ENCODE data around the gene DENND2C.

DENND2C gene

GRCh38 chr1:114550336-114550735 is 119.5 kb downstream of the DENND2C start:
- DNase-seq (ENCODE audit: low spot score in 2 of 2) (no peak), ATAC-seq (no peak)
- no peaks in the 10 kb centered on the region for H3K36me3 Mint-ChIP-seq
- no peak overlapping the region for H3K4me3 Mint-ChIP-seq
- no peak overlapping the region for H3K27ac Mint-ChIP-seq
- no peaks in the 10 kb centered on the region for H3K4me1 Mint-ChIP-seq
- H3K9me3 Mint-ChIP-seq, result no peaks in the 10 kb centered on the region

GRCh38 chr1:114549137-114549536 is 120.7 kb downstream of the DENND2C start:
- no peaks in the 10 kb centered on the region for H3K4me1 Mint-ChIP-seq
- H3K4me3 Mint-ChIP-seq, result no peak overlapping the region
- ATAC-seq (no peak), DNase-seq (ENCODE audit: low spot score in 2 of 2) (no peak)
- no peaks in the 10 kb centered on the region for H3K36me3 Mint-ChIP-seq
- no peaks in the 10 kb centered on the region for H3K9me3 Mint-ChIP-seq
- H3K27ac Mint-ChIP-seq, result no peak overlapping the region

- Mint-ChIP-seq H3K4me3 (no peak overlapping the region), H3K27ac (no peak overlapping the region), H3K36me3 (no peaks in the 10 kb centered on the region), H3K9me3 (no peaks in the 10 kb centered on the region), H3K4me1 (no peaks in the 10 kb centered on the region)
- no peak for ATAC-seq
- DNase-seq (ENCODE audit: low spot score in 2 of 2), result no peak
These were observed 122.8 kb downstream of the DENND2C start for GRCh38 chr1:114547076-114547475.

- Mint-ChIP-seq H3K4me1 (no peaks in the 10 kb centered on the region), H3K4me3 (no peak overlapping the region), H3K36me3 (no peaks in the 10 kb centered on the region), H3K9me3 (no peaks in the 10 kb centered on the region), H3K27ac (no peak overlapping the region)
- ATAC-seq, result no peak
- no peak for DNase-seq (ENCODE audit: low spot score in 2 of 2)
These were observed 124.1 kb downstream of the DENND2C start for GRCh38 chr1:114545796-114546195.

- Mint-ChIP-seq H3K9me3 (no peaks in the 10 kb centered on the region), H3K4me1 (no peaks in the 10 kb centered on the region), H3K27ac (no peak overlapping the region), H3K36me3 (no peaks in the 10 kb centered on the region), H3K4me3 (no peak overlapping the region)
- ATAC-seq (no peak), DNase-seq (ENCODE audit: low spot score in 2 of 2) (no peak)
These were observed 124.5 kb downstream of the DENND2C start for GRCh38 chr1:114545315-114545714.

- DNase-seq (ENCODE audit: low spot score in 2 of 2) (no peak), ATAC-seq (no peak)
- H3K4me3 Mint-ChIP-seq, result no peak overlapping the region
- H3K9me3 Mint-ChIP-seq, result no peaks in the 10 kb centered on the region
- no peaks in the 10 kb centered on the region for H3K4me1 Mint-ChIP-seq
- H3K36me3 Mint-ChIP-seq, result no peaks in the 10 kb centered on the region
- H3K27ac Mint-ChIP-seq, result no peak overlapping the region
These were observed 129.0 kb downstream of the DENND2C start for GRCh38 chr1:114540821-114541220.

- ATAC-seq (no peak), DNase-seq (ENCODE audit: low spot score in 2 of 2) (no peak)
- no peaks in the 10 kb centered on the region for H3K4me1 Mint-ChIP-seq
- H3K9me3 Mint-ChIP-seq, result no peaks in the 10 kb centered on the region
- no peak overlapping the region for H3K4me3 Mint-ChIP-seq
- no peaks in the 10 kb centered on the region for H3K36me3 Mint-ChIP-seq
- H3K27ac Mint-ChIP-seq, result no peak overlapping the region
These were observed 129.6 kb downstream of the DENND2C start for GRCh38 chr1:114540272-114540671.

- Mint-ChIP-seq H3K27ac (no peak overlapping the region), H3K4me3 (no peak overlapping the region), H3K9me3 (no peaks in the 10 kb centered on the region), H3K36me3 (no peaks in the 10 kb centered on the region), H3K4me1 (no peaks in the 10 kb centered on the region)
- DNase-seq (ENCODE audit: low spot score in 2 of 2), result no peak
- no peak for ATAC-seq
These were observed 133.8 kb downstream of the DENND2C start for GRCh38 chr1:114536043-114536442.

- ATAC-seq, result no peak
- Mint-ChIP-seq H3K27ac (no peak overlapping the region), H3K36me3 (no peaks in the 10 kb centered on the region), H3K4me1 (no peaks in the 10 kb centered on the region), H3K9me3 (no peaks in the 10 kb centered on the region), H3K4me3 (no peak overlapping the region)
- DNase-seq (ENCODE audit: low spot score in 2 of 2), result no peak
These were observed 134.4 kb downstream of the DENND2C start for GRCh38 chr1:114535401-114535800.

All from stimulated activated effector memory CD8-positive, alpha-beta T cell treated with anti-CD3 and anti-CD28 coated beads, Interleukin-12 subunit alpha, Interleukin-12 subunit beta, amount 100 ng/mL, for 72 hours (primary cell).